ENCODE results near the gene PRMT1. TPM values are rescaled to one million over a fixed set of nuclear protein-coding genes. Genes with fewer than 3 reads are reported as not detected.

Gene PRMT1
- total RNA-seq, 1 experiment from 2014 or later: 505 TPM

DNA sequence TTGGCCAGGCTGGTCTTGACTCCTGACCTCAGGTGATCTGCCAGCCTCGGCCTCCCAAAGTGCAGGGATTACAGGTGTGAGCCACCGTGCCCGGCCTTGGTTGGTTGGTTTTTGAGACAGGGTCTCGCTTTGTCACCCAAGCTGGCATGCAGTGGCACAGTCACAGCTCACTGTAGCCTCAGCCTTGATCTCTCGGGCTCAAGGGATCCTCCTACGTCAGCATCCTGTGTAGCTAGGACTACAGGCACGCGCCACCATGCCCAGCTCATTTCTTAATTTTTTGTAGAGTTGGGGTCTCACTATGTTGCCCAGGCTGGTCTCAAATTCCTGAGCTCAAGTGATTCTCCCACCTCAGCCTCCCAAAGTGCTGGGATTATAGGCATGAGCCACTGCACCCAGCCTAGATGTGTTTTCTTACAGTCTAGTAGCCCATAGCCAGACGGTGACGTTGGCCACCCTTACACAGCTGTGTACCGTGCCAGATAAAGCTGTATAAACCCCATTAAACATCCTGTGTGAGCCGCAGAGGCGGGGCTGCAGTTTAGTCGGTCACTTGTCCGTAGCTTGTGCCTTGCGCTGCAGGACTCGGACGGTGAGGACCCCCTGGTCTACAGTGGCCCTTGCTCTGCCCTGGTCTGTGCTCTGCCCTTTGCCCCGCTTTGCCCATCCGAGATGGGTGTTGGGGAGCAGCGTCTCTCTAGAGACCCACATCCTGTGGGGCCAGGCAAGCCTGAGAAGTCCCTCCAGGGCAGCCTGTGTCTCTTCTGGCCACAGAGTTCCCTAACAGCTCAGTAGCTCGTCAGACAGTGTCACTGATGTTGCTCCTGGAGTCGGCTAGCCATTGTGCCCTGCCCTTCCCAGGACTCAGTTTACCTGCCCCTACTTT, 21.3 kb upstream of the PRMT1 start:
- Histone ChIP-seq H3K79me1 (ENCODE audit: insufficient read depth, low read depth, low read length, poor library complexity, severe bottlenecking) (no peaks in the 10 kb centered on the region), H3K23me2 (ENCODE audit: insufficient read length, low read depth, low read length, poor library complexity, severe bottlenecking) (no peaks in the 10 kb centered on the region), H3K4me2 (ENCODE audit: insufficient read depth, insufficient read length, low read length) (no peak overlapping the region), H2BK5ac (ENCODE audit: insufficient read length, low read length) (no peak overlapping the region), H2AK5ac (ENCODE audit: insufficient read length, low read length) (no peak overlapping the region), H3K79me2 (ENCODE audit: insufficient read depth, low read length) (no peaks in the 10 kb centered on the region), H2BK12ac (ENCODE audit: insufficient read length, low read depth, low read length) (no peak overlapping the region), H3T11ph (ENCODE audit: low read length) (no peak overlapping the region), H2AFZ (ENCODE audit: low read length) (no peak overlapping the region), H3K4me1 (ENCODE audit: insufficient read depth, low read length) (no peaks in the 10 kb centered on the region), H2BK20ac (ENCODE audit: low read depth, low read length, poor library complexity, severe bottlenecking) (no peak overlapping the region), H3K18ac (ENCODE audit: insufficient read length, low read depth, low read length) (no peak overlapping the region), H3K9me3 (ENCODE audit: control insufficient read depth, low read depth, low read length) (no peaks in the 10 kb centered on the region), H4K8ac (replicated peaks; ENCODE audit: insufficient read length, low read depth, low read length) (no peak overlapping the region), H3K56ac (ENCODE audit: insufficient read length, low read depth, low read length) (no peak overlapping the region), H3K23ac (ENCODE audit: insufficient read length, low read depth, low read length) (no peak overlapping the region), H4K91ac (ENCODE audit: insufficient read length, low read depth, low read length) (no peak overlapping the region), H2BK15ac (ENCODE audit: low read depth, low read length) (no peak overlapping the region), H4K5ac (ENCODE audit: insufficient read length, low read depth, low read length) (no peak overlapping the region), H3K9ac (ENCODE audit: extremely low read depth, insufficient read length, low read length) (no peak overlapping the region), H3K27ac (ENCODE audit: insufficient read length, low read depth, low read length) (no peak overlapping the region), H3K4ac (ENCODE audit: low read depth, low read length) (no peak overlapping the region), H4K20me1 (ENCODE audit: control insufficient read depth, insufficient read depth, insufficient read length) (no peaks in the 10 kb centered on the region), H3K14ac (ENCODE audit: insufficient read depth, low read length) (no peak overlapping the region; the same call in 1 of the 2 replicates), H2BK120ac (ENCODE audit: low read depth, low read length, poor library complexity, severe bottlenecking) (no peak overlapping the region), H3K27me3 (ENCODE audit: insufficient read depth, low read length) (no peaks in the 10 kb centered on the region)
- DNase-seq: no peak
- TF ChIP-seq, protein P1, sequence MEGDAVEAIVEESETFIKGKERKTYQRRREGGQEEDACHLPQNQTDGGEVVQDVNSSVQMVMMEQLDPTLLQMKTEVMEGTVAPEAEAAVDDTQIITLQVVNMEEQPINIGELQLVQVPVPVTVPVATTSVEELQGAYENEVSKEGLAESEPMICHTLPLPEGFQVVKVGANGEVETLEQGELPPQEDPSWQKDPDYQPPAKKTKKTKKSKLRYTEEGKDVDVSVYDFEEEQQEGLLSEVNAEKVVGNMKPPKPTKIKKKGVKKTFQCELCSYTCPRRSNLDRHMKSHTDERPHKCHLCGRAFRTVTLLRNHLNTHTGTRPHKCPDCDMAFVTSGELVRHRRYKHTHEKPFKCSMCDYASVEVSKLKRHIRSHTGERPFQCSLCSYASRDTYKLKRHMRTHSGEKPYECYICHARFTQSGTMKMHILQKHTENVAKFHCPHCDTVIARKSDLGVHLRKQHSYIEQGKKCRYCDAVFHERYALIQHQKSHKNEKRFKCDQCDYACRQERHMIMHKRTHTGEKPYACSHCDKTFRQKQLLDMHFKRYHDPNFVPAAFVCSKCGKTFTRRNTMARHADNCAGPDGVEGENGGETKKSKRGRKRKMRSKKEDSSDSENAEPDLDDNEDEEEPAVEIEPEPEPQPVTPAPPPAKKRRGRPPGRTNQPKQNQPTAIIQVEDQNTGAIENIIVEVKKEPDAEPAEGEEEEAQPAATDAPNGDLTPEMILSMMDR (conservative IDR thresholded peaks at IDR 0.05): no peak
- Mint-ChIP-seq H3K27ac (peak overlapping the region; percentile 82 to 97 (median 91); a peak in 5 of 7 replicates), H3K4me1 (peaks cover 19 to 21% of the 10 kb centered on the region in 2 experiments), H3K27me3 (ENCODE audit: low read depth) (no peaks in the 10 kb centered on the region), H3K9me3 (peaks cover 7% of the 10 kb centered on the region in 2 experiments; a peak in 4 of 5 replicates), H3K36me3 (ENCODE audit: insufficient read depth in 1 of 3, low read depth in 3 of 3) (peaks cover 41 to 81% (median 80%) of the 10 kb centered on the region in 3 experiments), H3K4me3 (no peak overlapping the region; a peak in 1 of 5 replicates)
- no CpG with 5 or more reads among the region's 23 CpGs for WGBS (ENCODE audit: extremely low coverage, insufficient read length, low lambda C conversion rate)

All from H9 (cell line).